Measurements from ENCODE around the gene PSMD1.

DNA sequence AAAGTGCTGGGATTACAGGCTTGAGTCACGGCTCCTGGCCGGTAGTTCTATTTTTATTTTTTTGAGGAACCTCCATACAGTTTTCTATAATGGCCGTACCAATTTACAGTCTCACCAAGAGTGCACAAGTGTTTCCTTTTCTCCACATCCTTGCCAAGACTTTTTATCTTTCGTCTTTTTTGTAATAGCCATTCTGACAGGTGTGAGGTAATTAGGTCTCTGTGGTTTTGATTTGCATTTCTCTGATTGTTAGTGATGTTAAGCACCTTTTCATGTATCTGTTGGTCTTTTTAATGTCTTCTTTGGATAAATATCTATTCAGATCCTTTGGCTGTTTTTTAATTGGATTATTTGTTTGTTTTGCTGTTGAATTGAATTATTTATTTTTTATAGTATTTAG is 151.1 kb downstream of the PSMD1 start:
- no peak for TF ChIP-seq CTCF (IDR thresholded peaks at IDR 0.05)
- no peak for TF ChIP-seq POLR2A (IDR thresholded peaks at IDR 0.05; ENCODE audit: low read depth)
- no peak for TF ChIP-seq EP300 (IDR thresholded peaks at IDR 0.05)

Data from esophagus muscularis mucosa (tissue), 4 donors.